Astrocyte (in vitro differentiated cells and primary cell): ENCODE results near the gene ATP10A. TPM values are rescaled to one million over a fixed set of nuclear protein-coding genes. Genes with fewer than 3 reads are reported as not detected.

Source experiments
- DNase-seq: peaks from one replicate; pipeline ENCODE4 v3.0.0-alpha.2; 2010; ENCODE audit warnings: low read depth
- FAIRE-seq: peaks from 2 replicates; lab custom pipeline; 2011; peaks lifted over from hg19 to GRCh38; lab: Jason Lieb, UNC
- H2AFZ ChIP-seq: 2 replicates; pipeline ENCODE4 v1.6.0; 2012; ENCODE audit warnings: low read depth, low read length, inconsistent platforms
- H3K27ac ChIP-seq: 2 replicates; pipeline ENCODE4 v1.5.1; 2011; ENCODE audit warnings: low read depth, low read length, inconsistent platforms
- H3K27me3 ChIP-seq: 2 replicates; pipeline ENCODE4 v1.6.0; 2011; ENCODE audit warnings: low read length, inconsistent platforms; ENCODE audit not compliant: insufficient read depth
- H3K36me3 ChIP-seq: 2 replicates; pipeline ENCODE4 v1.5.1; 2011; ENCODE audit warnings: low read length, inconsistent platforms; ENCODE audit not compliant: insufficient read depth
- H3K4me1 ChIP-seq: 2 replicates; pipeline ENCODE4 v1.5.1; 2011; ENCODE audit warnings: low read length, inconsistent platforms; ENCODE audit not compliant: insufficient read depth
- H3K4me2 ChIP-seq: 2 replicates; pipeline ENCODE4 v1.6.0; 2012; ENCODE audit warnings: low read length, inconsistent platforms
- H3K4me3 ChIP-seq: 2 replicates; pipeline ENCODE4 v1.5.1; 2011; ENCODE audit warnings: low read depth, mild to moderate bottlenecking, low read length, inconsistent platforms; ENCODE audit not compliant: insufficient read depth
- H3K79me2 ChIP-seq: 2 replicates; pipeline ENCODE4 v1.6.0; 2012; ENCODE audit warnings: mild to moderate bottlenecking, low read length, inconsistent platforms; ENCODE audit not compliant: insufficient read depth
- H3K9ac ChIP-seq: 2 replicates; pipeline ENCODE4 v1.6.0; 2012; ENCODE audit warnings: mild to moderate bottlenecking, low read length, inconsistent platforms
- H3K9me3 ChIP-seq: 2 replicates; pipeline ENCODE4 v1.5.1; 2012; ENCODE audit warnings: low read depth, mild to moderate bottlenecking, low read length, inconsistent platforms; ENCODE audit not compliant: insufficient read depth
- H4K20me1 ChIP-seq: 2 replicates; pipeline ENCODE4 v1.6.0; 2012; ENCODE audit warnings: low read length, inconsistent platforms; ENCODE audit not compliant: insufficient read depth
- H3K27ac Mint-ChIP-seq: one replicate; pipeline ENCODE4 v1.8.0; 2021; ENCODE audit warnings: mild to moderate bottlenecking, mixed read lengths; ENCODE audit not compliant: unreplicated experiment
- H3K27me3 Mint-ChIP-seq: one replicate; pipeline ENCODE4 v1.8.0; 2021; ENCODE audit warnings: low read depth, mixed read lengths; ENCODE audit not compliant: unreplicated experiment
- H3K36me3 Mint-ChIP-seq: one replicate; pipeline ENCODE4 v1.8.0; 2021; ENCODE audit warnings: low read depth, mixed read lengths; ENCODE audit not compliant: unreplicated experiment
- H3K4me1 Mint-ChIP-seq: one replicate; pipeline ENCODE4 v1.8.0; 2021; ENCODE audit warnings: low read depth, mixed read lengths; ENCODE audit not compliant: unreplicated experiment
- H3K4me3 Mint-ChIP-seq: one replicate; pipeline ENCODE4 v1.8.0; 2021; ENCODE audit warnings: mild to moderate bottlenecking, moderate library complexity, mixed read lengths; ENCODE audit not compliant: unreplicated experiment
- H3K9me3 Mint-ChIP-seq: one replicate; pipeline ENCODE4 v1.8.0; 2021; ENCODE audit warnings: mild to moderate bottlenecking, mixed read lengths; ENCODE audit not compliant: unreplicated experiment
- EZH2 ChIP-seq: IDR thresholded peaks from 2 replicates; pipeline ENCODE4 v1.6.1; 2012; ENCODE audit warnings: mild to moderate bottlenecking, low read length, inconsistent platforms; ENCODE audit not compliant: insufficient read depth
- total RNA-seq: library from RNA; stranded (reverse); gene quantifications from 2 replicates; pipeline ENCODE4 v1.2.1, GENCODE V29; 2021
- TF ChIP-seq, protein P1 (sequence below): IDR thresholded peaks from 2 replicates; pipeline ENCODE4 v1.5.1; 2011; ENCODE audit warnings: low read depth, mild to moderate bottlenecking, inconsistent platforms, low read length, moderate library complexity; ENCODE audit not compliant: insufficient read depth

ATP10A gene
- total RNA-seq, 1 donor from 2014 or later = 21.1 TPM

DNA sequence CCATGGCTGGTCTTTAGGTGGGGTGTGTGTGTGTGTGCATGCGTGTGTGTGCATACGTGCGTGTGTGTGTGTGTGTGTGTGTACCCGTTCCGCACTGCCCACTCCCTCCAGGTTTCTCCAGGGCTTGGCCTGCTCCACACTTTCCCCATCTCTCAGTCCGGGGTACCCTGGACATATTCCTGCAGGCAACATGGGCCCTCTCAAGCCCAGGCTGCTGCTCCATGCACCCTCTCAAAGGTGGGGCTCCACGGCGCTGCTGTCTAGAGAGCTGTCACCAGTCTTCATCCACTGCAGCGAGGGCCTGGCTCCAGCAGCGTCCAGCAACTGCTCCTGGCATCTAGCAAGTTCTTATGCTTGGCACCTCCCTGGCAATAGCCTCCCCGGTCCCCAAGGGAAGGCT is 86.1 kb downstream of the ATP10A start:
- Mint-ChIP-seq H3K27ac (no peak overlapping the region), H3K9me3 (no peaks in the 10 kb centered on the region), H3K4me1 (peaks cover 19% of the 10 kb centered on the region), H3K4me3 (no peak overlapping the region), H3K36me3 (peaks cover 11% of the 10 kb centered on the region), H3K27me3 (no peaks in the 10 kb centered on the region)
- DNase-seq = no peak
- Histone ChIP-seq H3K36me3 (no peaks in the 10 kb centered on the region), H3K27ac (no peak overlapping the region), H3K9me3 (no peaks in the 10 kb centered on the region), H3K79me2 (peaks cover 11% of the 10 kb centered on the region), H2AFZ (no peak overlapping the region), H3K27me3 (no peaks in the 10 kb centered on the region), H3K4me2 (no peak overlapping the region), H3K4me3 (no peak overlapping the region), H3K4me1 (peaks cover 15% of the 10 kb centered on the region), H3K9ac (no peak overlapping the region), H4K20me1 (no peaks in the 10 kb centered on the region)
- TF ChIP-seq, protein P1, sequence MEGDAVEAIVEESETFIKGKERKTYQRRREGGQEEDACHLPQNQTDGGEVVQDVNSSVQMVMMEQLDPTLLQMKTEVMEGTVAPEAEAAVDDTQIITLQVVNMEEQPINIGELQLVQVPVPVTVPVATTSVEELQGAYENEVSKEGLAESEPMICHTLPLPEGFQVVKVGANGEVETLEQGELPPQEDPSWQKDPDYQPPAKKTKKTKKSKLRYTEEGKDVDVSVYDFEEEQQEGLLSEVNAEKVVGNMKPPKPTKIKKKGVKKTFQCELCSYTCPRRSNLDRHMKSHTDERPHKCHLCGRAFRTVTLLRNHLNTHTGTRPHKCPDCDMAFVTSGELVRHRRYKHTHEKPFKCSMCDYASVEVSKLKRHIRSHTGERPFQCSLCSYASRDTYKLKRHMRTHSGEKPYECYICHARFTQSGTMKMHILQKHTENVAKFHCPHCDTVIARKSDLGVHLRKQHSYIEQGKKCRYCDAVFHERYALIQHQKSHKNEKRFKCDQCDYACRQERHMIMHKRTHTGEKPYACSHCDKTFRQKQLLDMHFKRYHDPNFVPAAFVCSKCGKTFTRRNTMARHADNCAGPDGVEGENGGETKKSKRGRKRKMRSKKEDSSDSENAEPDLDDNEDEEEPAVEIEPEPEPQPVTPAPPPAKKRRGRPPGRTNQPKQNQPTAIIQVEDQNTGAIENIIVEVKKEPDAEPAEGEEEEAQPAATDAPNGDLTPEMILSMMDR = no peak
- no peak for TF ChIP-seq EZH2
- no peak for FAIRE-seq

DNA sequence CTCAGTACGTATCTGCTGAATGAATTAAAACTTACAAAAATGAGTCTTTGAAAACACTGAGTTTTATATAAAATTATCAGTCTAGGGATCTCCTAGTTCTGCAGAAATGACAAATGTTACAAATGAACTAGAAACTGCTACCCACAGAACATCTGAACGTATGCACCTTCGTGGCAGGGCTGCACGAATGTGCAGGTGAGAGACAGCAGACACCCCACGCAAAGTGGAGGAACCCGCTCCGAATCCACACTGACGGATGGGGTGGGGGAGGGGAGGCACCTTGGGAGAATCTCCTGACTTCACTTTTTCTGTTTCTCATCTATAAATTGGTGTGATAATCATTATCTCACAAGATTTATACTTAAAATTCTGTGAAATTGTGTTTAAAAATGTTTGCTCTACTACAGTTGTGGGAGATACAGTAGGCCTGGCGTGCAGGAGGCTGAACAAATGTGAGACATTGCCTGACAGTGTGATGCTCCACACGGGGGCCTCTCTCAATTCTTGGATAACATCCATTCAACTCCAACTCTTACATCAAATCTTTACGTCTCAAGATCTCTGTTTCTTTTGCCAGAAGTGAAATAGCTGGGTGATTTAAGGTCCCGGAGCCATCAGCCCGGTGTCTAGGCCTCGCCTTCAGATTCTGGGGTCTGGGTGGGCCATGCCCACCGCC is 86.9 kb downstream of the ATP10A start:
- no peaks in the 10 kb centered on the region for H3K27me3 Mint-ChIP-seq
- H3K79me2 ChIP-seq = peaks cover 11% of the 10 kb centered on the region
- H3K9me3 Mint-ChIP-seq = no peaks in the 10 kb centered on the region
- peaks cover 18% of the 10 kb centered on the region for H3K4me1 ChIP-seq
- no peaks in the 10 kb centered on the region for H3K36me3 ChIP-seq
- no peaks in the 10 kb centered on the region for H3K27me3 ChIP-seq
- FAIRE-seq = no peak
- no peaks in the 10 kb centered on the region for H4K20me1 ChIP-seq
- H3K36me3 Mint-ChIP-seq = peaks cover 11% of the 10 kb centered on the region
- H3K9me3 ChIP-seq = no peaks in the 10 kb centered on the region
- no peak overlapping the region for H3K4me3 Mint-ChIP-seq
- DNase-seq = no peak
- TF ChIP-seq, protein P1 = no peak
- no peak for TF ChIP-seq EZH2
- H3K4me3 ChIP-seq = no peak overlapping the region
- H3K4me1 Mint-ChIP-seq = peaks cover 22% of the 10 kb centered on the region
- peak overlapping the region; percentile 65 for H3K9ac ChIP-seq
- no peak overlapping the region for H2AFZ ChIP-seq
- peak overlapping the region; percentile 72 for H3K27ac ChIP-seq
- peak overlapping the region; percentile 76 for H3K4me2 ChIP-seq
- H3K27ac Mint-ChIP-seq = no peak overlapping the region

DNA sequence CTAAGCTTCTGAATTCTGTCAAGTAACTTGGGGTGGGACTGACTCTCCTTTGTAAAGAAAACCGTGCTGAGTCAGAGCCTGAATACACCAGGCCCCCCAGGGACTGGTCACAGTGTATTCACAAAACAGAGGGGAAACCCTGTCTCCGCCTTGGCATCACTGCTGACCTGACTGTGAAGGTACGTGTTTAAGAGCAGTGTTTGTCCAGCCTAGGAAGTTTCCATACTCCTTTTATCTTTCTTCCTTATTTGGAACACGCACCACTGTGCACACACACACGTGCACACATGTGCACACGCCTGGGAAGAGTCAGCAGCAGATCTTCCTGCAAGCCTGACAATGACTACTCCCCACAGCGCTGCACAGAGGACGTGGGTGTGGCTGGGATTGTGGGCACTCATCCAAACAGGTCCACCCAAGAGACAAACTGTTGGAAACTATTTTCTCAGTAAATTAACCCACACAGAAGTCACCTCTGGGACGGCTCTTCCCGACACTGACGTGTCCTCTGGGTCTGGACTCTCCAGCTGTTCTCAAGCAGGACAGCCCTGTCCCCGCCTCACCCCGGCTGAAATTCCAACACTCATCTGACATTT is 87.7 kb downstream of the ATP10A start:
- H3K9me3 ChIP-seq = no peaks in the 10 kb centered on the region
- FAIRE-seq (peak; percentile 92), DNase-seq (peak; percentile 71)
- Mint-ChIP-seq H3K4me3 (no peak overlapping the region), H3K27ac (no peak overlapping the region), H3K4me1 (peaks cover 22% of the 10 kb centered on the region), H3K9me3 (no peaks in the 10 kb centered on the region), H3K36me3 (peaks cover 11% of the 10 kb centered on the region), H3K27me3 (no peaks in the 10 kb centered on the region)
- H3K4me3 ChIP-seq = peak overlapping the region; percentile 7
- peak overlapping the region; percentile 76 for H3K4me2 ChIP-seq
- H3K9ac ChIP-seq = peak overlapping the region; percentile 65
- H3K79me2 ChIP-seq = peaks cover 11% of the 10 kb centered on the region
- peaks cover 18% of the 10 kb centered on the region for H3K4me1 ChIP-seq
- TF ChIP-seq EZH2 = no peak
- TF ChIP-seq, protein P1 = no peak
- peak overlapping the region; percentile 72 for H3K27ac ChIP-seq
- no peaks in the 10 kb centered on the region for H4K20me1 ChIP-seq
- peak overlapping the region; percentile 26 for H2AFZ ChIP-seq
- no peaks in the 10 kb centered on the region for H3K36me3 ChIP-seq
- no peaks in the 10 kb centered on the region for H3K27me3 ChIP-seq
